Measurements from ENCODE around the gene SLC25A23. TPM values are rescaled to one million over a fixed set of nuclear protein-coding genes. Genes with fewer than 3 reads are reported as not detected.

The SLC25A23 gene
- total RNA-seq, 2 experiments from 2014 or later, result 10.5 to 10.8 TPM

- peaks cover 17% of the 10 kb centered on the region for H3K4me1 Mint-ChIP-seq (ENCODE audit: low read depth)
- H3K27me3 Mint-ChIP-seq, result no peaks in the 10 kb centered on the region
- no peak overlapping the region for H3K27ac Mint-ChIP-seq
- ChIA-PET POLR2A (no interaction called here), CTCF (no interaction called here)
- Histone ChIP-seq H3K27ac (ENCODE audit: low read depth in 1 of 2, low read length in 2 of 2) (no peak overlapping the region), H3K4me3 (ENCODE audit: low read length) (no peak overlapping the region), H3K4me1 (ENCODE audit: insufficient read depth, low read length) (peaks cover 20% of the 10 kb centered on the region), H3K36me3 (ENCODE audit: insufficient read depth, low read length) (peaks cover 13% of the 10 kb centered on the region), H3K9me3 (ENCODE audit: control insufficient read depth in 1 of 2, insufficient read depth in 1 of 2, low read length in 2 of 2) (peaks cover 9 to 22% of the 10 kb centered on the region in 2 experiments), H3K27me3 (ENCODE audit: control insufficient read depth in 1 of 2, insufficient read depth in 2 of 2, low read length in 2 of 2) (no peaks in the 10 kb centered on the region)
- TF ChIP-seq CTCF (IDR thresholded peaks at IDR 0.05), result no peak
- no peak for ATAC-seq (ENCODE audit: poor library complexity)
- H3K9me3 Mint-ChIP-seq, result peaks cover 12% of the 10 kb centered on the region
- no peak overlapping the region for H3K4me3 Mint-ChIP-seq
- H3K36me3 Mint-ChIP-seq (ENCODE audit: low read depth), result peaks cover 78% of the 10 kb centered on the region
- intact Hi-C loops (cut with DNase I, micrococcal nuclease), result no loop called here
- DNase-seq, result no peak
Measured at GRCh38 chr19:6455924-6456323, 3.7 kb downstream of the SLC25A23 start.

GRCh38 chr19:6453951-6454565 is 5.5 kb downstream of the SLC25A23 start:
- Histone ChIP-seq H3K9me3 (ENCODE audit: control insufficient read depth in 1 of 2, insufficient read depth in 1 of 2, low read length in 2 of 2) (peaks cover 9 to 22% of the 10 kb centered on the region in 2 experiments), H3K27me3 (ENCODE audit: control insufficient read depth in 1 of 2, insufficient read depth in 2 of 2, low read length in 2 of 2) (no peaks in the 10 kb centered on the region), H3K4me1 (ENCODE audit: insufficient read depth, low read length) (peaks cover 8% of the 10 kb centered on the region), H3K36me3 (ENCODE audit: insufficient read depth, low read length) (peaks cover 13% of the 10 kb centered on the region), H3K4me3 (ENCODE audit: low read length) (no peak overlapping the region), H3K27ac (ENCODE audit: low read depth in 1 of 2, low read length in 2 of 2) (no peak overlapping the region)
- ATAC-seq (ENCODE audit: poor library complexity), result no peak
- Mint-ChIP-seq H3K27ac (no peak overlapping the region), H3K36me3 (ENCODE audit: low read depth) (peaks cover 69% of the 10 kb centered on the region), H3K4me3 (no peak overlapping the region), H3K9me3 (peaks cover 12% of the 10 kb centered on the region), H3K4me1 (ENCODE audit: low read depth) (peaks cover 6% of the 10 kb centered on the region), H3K27me3 (no peaks in the 10 kb centered on the region)
- POLR2A ChIA-PET, result interaction anchor here (1.1 kb wide), 1 partner anchor 29 kb away, joined by 3 read pairs; the partner anchor contains the start of gene KHSRP
- DNase-seq, result peak in 1 of 14 experiments; percentile 16
- CTCF ChIA-PET, result no interaction called here
- no peak for TF ChIP-seq CTCF (IDR thresholded peaks at IDR 0.05)
- intact Hi-C loops (cut with DNase I, micrococcal nuclease), result no loop called here

GRCh38 chr19:6452899-6453298 is 6.7 kb downstream of the SLC25A23 start:
- no peak for DNase-seq
- no peak overlapping the region for H3K27ac ChIP-seq (ENCODE audit: low read depth in 1 of 2, low read length in 2 of 2)
- H3K27ac Mint-ChIP-seq, result no peak overlapping the region
- TF ChIP-seq CTCF (IDR thresholded peaks at IDR 0.05), result no peak
- H3K36me3 ChIP-seq (ENCODE audit: insufficient read depth, low read length), result peaks cover 13% of the 10 kb centered on the region
- POLR2A ChIA-PET, result no interaction called here
- CTCF ChIA-PET, result no interaction called here
- no peaks in the 10 kb centered on the region for H3K27me3 ChIP-seq (ENCODE audit: control insufficient read depth in 1 of 2, insufficient read depth in 2 of 2, low read length in 2 of 2)
- H3K36me3 Mint-ChIP-seq (ENCODE audit: low read depth), result peaks cover 59% of the 10 kb centered on the region
- no peaks in the 10 kb centered on the region for H3K4me1 Mint-ChIP-seq (ENCODE audit: low read depth)
- no peaks in the 10 kb centered on the region for H3K27me3 Mint-ChIP-seq
- no peak for ATAC-seq (ENCODE audit: poor library complexity)
- H3K4me3 ChIP-seq (ENCODE audit: low read length), result no peak overlapping the region
- H3K4me1 ChIP-seq (ENCODE audit: insufficient read depth, low read length), result no peaks in the 10 kb centered on the region
- H3K9me3 ChIP-seq (ENCODE audit: control insufficient read depth in 1 of 2, insufficient read depth in 1 of 2, low read length in 2 of 2), result peaks cover 9 to 22% of the 10 kb centered on the region in 2 experiments
- intact Hi-C loops (cut with DNase I, micrococcal nuclease), result no loop called here
- H3K4me3 Mint-ChIP-seq, result no peak overlapping the region
- peaks cover 12% of the 10 kb centered on the region for H3K9me3 Mint-ChIP-seq
